Measurements from ENCODE around the gene EPAS1. TPM values are rescaled to one million over a fixed set of nuclear protein-coding genes. Genes with fewer than 3 reads are reported as not detected.

EPAS1 gene
- total and polyA plus RNA-seq, 2 of the 13 experiments (the other 11 are each of a cell fraction or from before 2014, with no cell fraction given): 47.1 to 182 TPM

DNA sequence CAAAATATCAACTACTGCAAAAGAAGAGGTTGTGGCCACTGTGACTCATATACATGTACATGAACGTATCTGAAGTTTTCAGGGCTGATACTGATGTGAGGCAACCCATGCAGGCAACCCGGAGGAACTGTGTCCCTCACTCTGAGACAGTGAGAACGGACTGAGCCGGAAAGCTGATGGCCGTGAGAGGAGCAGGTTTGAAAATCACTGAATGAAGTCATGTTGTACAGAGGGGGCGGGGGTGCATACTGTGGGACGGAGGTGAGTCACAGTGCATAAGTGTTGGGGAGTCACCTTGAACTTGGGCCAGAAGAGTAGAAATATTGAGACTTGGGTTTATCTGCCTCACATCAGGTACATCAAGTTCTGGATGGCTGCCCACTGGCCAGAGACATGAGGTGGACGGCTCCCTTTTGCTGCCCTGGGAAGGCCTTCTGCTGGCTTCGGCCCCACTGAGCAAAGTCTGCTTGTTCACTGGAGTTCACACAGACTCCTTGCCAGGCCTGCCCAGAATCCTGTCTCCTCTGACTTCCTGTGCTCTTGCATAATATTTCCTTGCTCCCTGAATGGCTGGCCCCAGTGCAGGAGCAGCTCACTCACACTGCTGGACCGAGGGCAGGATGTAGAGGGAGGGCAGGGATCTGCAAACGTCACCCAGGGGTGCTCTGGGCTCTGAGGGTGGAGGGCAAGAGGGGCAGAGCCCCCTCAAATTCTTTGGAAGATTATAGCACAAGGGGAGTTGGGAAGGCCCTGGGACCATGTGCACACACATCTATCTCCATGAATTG, 18.1 kb downstream of the EPAS1 start (continued):
- TF ChIP-seq, protein P1, sequence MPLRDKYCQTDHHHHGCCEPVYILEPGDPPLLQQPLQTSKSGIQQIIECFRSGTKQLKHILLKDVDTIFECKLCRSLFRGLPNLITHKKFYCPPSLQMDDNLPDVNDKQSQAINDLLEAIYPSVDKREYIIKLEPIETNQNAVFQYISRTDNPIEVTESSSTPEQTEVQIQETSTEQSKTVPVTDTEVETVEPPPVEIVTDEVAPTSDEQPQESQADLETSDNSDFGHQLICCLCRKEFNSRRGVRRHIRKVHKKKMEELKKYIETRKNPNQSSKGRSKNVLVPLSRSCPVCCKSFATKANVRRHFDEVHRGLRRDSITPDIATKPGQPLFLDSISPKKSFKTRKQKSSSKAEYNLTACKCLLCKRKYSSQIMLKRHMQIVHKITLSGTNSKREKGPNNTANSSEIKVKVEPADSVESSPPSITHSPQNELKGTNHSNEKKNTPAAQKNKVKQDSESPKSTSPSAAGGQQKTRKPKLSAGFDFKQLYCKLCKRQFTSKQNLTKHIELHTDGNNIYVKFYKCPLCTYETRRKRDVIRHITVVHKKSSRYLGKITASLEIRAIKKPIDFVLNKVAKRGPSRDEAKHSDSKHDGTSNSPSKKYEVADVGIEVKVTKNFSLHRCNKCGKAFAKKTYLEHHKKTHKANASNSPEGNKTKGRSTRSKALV (CRISPR knock-in tag; IDR thresholded peaks at IDR 0.05): peak; percentile 85
- TF ChIP-seq, protein P2, sequence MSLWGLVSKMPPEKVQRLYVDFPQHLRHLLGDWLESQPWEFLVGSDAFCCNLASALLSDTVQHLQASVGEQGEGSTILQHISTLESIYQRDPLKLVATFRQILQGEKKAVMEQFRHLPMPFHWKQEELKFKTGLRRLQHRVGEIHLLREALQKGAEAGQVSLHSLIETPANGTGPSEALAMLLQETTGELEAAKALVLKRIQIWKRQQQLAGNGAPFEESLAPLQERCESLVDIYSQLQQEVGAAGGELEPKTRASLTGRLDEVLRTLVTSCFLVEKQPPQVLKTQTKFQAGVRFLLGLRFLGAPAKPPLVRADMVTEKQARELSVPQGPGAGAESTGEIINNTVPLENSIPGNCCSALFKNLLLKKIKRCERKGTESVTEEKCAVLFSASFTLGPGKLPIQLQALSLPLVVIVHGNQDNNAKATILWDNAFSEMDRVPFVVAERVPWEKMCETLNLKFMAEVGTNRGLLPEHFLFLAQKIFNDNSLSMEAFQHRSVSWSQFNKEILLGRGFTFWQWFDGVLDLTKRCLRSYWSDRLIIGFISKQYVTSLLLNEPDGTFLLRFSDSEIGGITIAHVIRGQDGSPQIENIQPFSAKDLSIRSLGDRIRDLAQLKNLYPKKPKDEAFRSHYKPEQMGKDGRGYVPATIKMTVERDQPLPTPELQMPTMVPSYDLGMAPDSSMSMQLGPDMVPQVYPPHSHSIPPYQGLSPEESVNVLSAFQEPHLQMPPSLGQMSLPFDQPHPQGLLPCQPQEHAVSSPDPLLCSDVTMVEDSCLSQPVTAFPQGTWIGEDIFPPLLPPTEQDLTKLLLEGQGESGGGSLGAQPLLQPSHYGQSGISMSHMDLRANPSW (CRISPR knock-in tag; IDR thresholded peaks at IDR 0.05; ENCODE audit: borderline replicate concordance): peak; percentile 86; the same call in 1 of the 2 replicates
- TF ChIP-seq ZFP37 (CRISPR knock-in tag; IDR thresholded peaks at IDR 0.05; ENCODE audit: borderline replicate concordance) (peak; percentile 67; the same call in 1 of the 2 replicates), SCMH1 (CRISPR knock-in tag; IDR thresholded peaks at IDR 0.05; ENCODE audit: borderline replicate concordance) (no peak), SOX5 (CRISPR knock-in tag; IDR thresholded peaks at IDR 0.05; ENCODE audit: borderline replicate concordance) (peak; percentile 87), MEIS2 (CRISPR knock-in tag; IDR thresholded peaks at IDR 0.05) (peak; percentile 74; the same call in 1 of the 2 replicates), SOX6 (IDR thresholded peaks at IDR 0.05) (no peak), SOX6 (CRISPR knock-in tag; IDR thresholded peaks at IDR 0.05) (peak; percentile 94), HNRNPLL (IDR thresholded peaks at IDR 0.05; ENCODE audit: low read depth, low read length, poor library complexity, severe bottlenecking) (no peak), ZNF776 (CRISPR knock-in tag; IDR thresholded peaks at IDR 0.05) (peak; percentile 93), ZNF546 (CRISPR knock-in tag; conservative IDR thresholded peaks at IDR 0.05) (no peak), SATB2 (CRISPR knock-in tag; IDR thresholded peaks at IDR 0.05) (peak; percentile 76)
- TF ChIP-seq, protein P3, sequence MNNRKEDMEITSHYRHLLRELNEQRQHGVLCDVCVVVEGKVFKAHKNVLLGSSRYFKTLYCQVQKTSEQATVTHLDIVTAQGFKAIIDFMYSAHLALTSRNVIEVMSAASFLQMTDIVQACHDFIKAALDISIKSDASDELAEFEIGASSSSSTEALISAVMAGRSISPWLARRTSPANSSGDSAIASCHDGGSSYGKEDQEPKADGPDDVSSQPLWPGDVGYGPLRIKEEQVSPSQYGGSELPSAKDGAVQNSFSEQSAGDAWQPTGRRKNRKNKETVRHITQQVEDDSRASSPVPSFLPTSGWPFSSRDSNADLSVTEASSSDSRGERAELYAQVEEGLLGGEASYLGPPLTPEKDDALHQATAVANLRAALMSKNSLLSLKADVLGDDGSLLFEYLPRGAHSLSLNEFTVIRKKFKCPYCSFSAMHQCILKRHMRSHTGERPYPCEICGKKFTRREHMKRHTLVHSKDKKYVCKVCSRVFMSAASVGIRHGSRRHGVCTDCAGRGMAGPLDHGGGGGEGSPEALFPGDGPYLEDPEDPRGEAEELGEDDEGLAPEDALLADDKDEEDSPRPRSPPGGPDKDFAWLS (CRISPR knock-in tag; IDR thresholded peaks at IDR 0.05; ENCODE audit: borderline replicate concordance): 0 out of 2 replicates have a peak, but pooled peaks have one; percentile 23
- TF ChIP-seq, protein P4, sequence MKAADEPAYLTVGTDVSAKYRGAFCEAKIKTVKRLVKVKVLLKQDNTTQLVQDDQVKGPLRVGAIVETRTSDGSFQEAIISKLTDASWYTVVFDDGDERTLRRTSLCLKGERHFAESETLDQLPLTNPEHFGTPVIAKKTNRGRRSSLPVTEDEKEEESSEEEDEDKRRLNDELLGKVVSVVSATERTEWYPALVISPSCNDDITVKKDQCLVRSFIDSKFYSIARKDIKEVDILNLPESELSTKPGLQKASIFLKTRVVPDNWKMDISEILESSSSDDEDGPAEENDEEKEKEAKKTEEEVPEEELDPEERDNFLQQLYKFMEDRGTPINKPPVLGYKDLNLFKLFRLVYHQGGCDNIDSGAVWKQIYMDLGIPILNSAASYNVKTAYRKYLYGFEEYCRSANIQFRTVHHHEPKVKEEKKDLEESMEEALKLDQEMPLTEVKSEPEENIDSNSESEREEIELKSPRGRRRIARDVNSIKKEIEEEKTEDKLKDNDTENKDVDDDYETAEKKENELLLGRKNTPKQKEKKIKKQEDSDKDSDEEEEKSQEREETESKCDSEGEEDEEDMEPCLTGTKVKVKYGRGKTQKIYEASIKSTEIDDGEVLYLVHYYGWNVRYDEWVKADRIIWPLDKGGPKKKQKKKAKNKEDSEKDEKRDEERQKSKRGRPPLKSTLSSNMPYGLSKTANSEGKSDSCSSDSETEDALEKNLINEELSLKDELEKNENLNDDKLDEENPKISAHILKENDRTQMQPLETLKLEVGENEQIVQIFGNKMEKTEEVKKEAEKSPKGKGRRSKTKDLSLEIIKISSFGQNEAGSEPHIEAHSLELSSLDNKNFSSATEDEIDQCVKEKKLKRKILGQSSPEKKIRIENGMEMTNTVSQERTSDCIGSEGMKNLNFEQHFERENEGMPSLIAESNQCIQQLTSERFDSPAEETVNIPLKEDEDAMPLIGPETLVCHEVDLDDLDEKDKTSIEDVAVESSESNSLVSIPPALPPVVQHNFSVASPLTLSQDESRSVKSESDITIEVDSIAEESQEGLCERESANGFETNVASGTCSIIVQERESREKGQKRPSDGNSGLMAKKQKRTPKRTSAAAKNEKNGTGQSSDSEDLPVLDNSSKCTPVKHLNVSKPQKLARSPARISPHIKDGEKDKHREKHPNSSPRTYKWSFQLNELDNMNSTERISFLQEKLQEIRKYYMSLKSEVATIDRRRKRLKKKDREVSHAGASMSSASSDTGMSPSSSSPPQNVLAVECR (CRISPR knock-in tag; IDR thresholded peaks at IDR 0.05; ENCODE audit: borderline replicate concordance): peak; percentile 85; the same call in 1 of the 2 replicates
- TF ChIP-seq, protein P5, sequence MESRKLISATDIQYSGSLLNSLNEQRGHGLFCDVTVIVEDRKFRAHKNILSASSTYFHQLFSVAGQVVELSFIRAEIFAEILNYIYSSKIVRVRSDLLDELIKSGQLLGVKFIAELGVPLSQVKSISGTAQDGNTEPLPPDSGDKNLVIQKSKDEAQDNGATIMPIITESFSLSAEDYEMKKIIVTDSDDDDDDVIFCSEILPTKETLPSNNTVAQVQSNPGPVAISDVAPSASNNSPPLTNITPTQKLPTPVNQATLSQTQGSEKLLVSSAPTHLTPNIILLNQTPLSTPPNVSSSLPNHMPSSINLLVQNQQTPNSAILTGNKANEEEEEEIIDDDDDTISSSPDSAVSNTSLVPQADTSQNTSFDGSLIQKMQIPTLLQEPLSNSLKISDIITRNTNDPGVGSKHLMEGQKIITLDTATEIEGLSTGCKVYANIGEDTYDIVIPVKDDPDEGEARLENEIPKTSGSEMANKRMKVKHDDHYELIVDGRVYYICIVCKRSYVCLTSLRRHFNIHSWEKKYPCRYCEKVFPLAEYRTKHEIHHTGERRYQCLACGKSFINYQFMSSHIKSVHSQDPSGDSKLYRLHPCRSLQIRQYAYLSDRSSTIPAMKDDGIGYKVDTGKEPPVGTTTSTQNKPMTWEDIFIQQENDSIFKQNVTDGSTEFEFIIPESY (CRISPR knock-in tag; IDR thresholded peaks at IDR 0.05): 0 out of 2 replicates have a peak, but pooled peaks have one; percentile 48
